HK-2 (cell line): ENCODE measurements around the gene MED12.

ENCODE experiments used
- DNase-seq: peaks from one replicate; pipeline ENCODE4 v3.0.0-alpha.2; 2018; ENCODE audit not compliant: unreplicated experiment

Gene MED12

DNA sequence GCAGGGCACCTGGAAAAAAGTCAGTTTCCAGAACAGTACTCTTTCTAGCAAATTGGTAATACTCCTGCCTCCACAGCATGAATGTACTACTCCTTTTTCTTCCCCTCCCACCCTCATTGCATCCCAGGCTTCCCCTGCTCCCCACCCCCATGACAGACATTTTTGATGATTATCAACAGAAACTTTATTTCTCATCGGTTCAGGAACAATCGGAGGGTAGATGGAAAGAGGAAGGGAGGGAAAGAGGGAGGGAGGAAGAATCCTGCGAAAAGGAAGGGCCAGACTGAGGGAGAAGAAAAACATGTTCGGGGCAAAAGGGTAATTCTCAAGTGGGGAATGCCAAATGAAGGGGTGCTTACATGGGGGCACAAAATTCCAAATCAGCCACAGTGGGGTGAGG is 11.2 kb upstream of the MED12 start:
- no peak for DNase-seq

- no peak for DNase-seq
Observed at GRCh38 chrX:71107762-71108360, 10.5 kb upstream of the MED12 start.

GRCh38 chrX:71109051-71109450 is 9.3 kb upstream of the MED12 start:
- no peak for DNase-seq

- DNase-seq = no peak
Observed at GRCh38 chrX:71111141-71111843, 7.1 kb upstream of the MED12 start, which contains the start of gene IL2RG. Gene IL2RG, minus strand, starts transcription at chrX:71111577. Its CDS starts 38 bp downstream, at chrX:71111539.

GRCh38 chrX:71111921-71112431 is 6.4 kb upstream of the MED12 start:
- no peak for DNase-seq

DNA sequence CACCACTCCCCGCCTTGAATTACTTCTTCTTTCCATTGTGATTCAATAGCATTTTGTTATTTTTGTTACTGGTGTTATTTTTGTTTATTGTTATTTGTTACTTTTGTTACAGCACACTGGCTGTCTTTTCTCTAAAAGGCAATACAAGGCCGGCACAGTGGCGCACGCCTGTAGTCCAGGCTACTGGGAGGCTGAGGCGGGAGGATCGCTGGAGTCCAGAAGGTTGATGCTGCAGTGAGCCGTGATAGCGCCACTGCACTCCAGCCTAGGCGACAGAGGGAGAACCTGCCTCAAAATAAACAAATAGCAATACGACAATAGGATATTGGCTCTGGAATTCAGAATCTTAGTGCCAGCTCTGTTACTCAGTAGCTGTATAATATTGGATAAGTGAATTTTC is 1.0 kb upstream of the MED12 start:
- DNase-seq = no peak

DNA sequence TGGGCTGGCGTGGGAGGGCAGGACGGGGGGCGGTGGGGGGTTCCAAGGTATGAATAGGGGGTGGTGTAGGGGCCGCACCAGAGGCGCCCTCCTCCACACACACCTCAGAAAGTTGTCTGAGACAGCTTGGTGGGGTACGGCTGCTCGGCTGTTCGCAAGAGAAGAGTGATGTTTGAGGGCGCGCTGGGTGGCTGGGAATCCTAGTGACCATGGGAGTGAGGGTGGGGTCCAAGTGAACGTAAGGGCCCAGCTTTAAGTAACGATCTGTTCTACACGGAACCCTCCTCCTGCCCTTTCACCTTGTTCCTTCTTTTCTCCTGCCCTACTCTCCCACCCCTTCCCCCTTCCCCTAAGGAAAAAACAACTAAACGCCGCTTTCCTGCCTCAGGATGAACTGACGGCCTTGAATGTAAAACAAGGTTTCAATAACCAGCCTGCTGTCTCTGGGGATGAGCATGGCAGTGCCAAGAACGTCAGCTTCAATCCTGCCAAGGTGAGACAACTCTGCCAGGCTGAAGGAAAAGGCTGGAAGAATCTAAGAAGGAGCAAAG is 664 bp downstream of the MED12 start:
- DNase-seq = no peak

GRCh38 chrX:71128166-71128833 is 9.9 kb downstream of the MED12 start:
- DNase-seq = peak; percentile 49

- no peak for DNase-seq
Observed at GRCh38 chrX:71128915-71129765, 10.7 kb downstream of the MED12 start.

DNA sequence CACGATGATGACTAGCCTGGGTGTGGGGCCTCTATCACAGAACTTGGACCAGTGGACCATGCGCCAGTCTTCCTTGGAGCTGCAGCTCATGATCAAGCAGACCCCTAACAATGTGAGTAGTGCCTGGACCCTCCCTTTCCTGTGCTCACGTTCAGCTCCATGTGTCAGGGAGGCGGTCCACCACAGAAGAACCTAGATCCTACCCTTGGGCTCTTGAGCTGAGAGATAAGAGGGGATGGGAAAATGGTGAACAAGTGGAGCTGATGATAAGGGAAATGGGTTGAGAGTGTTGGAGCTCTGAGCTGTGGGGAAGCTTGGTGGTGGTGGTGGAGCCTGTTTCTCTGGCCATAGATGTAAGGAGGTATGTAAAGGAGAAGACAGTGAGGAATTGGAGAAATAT is 13.1 kb downstream of the MED12 start:
- DNase-seq = no peak

DNA sequence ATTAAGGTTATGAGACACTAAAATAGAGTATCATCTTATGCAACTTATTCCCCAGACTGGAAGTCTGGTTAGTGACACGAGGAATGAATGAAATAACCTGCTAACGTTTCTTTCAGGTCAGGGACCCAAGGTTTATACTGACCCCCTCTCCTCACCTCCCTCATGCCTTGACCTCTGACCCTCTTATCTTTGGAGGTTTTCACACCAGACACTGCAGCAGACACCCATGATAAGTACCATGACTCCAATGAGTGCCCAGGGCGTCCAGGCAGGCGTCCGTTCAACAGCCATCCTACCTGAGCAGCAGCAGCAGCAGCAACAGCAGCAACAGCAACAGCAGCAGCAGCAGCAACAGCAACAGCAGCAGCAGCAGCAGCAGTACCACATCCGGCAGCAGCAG is 22.0 kb downstream of the MED12 start:
- DNase-seq = no peak

GRCh38 chrX:71143508-71143907 is 25.1 kb downstream of the MED12 start:
- DNase-seq = no peak

GRCh38 chrX:71144651-71145050 is 26.3 kb downstream of the MED12 start, which contains the start of gene NLGN3:
Gene NLGN3, plus strand, starts transcription at chrX:71144841. Its CDS starts 2,909 bp downstream, at chrX:71147750.
- no peak for DNase-seq

DNA sequence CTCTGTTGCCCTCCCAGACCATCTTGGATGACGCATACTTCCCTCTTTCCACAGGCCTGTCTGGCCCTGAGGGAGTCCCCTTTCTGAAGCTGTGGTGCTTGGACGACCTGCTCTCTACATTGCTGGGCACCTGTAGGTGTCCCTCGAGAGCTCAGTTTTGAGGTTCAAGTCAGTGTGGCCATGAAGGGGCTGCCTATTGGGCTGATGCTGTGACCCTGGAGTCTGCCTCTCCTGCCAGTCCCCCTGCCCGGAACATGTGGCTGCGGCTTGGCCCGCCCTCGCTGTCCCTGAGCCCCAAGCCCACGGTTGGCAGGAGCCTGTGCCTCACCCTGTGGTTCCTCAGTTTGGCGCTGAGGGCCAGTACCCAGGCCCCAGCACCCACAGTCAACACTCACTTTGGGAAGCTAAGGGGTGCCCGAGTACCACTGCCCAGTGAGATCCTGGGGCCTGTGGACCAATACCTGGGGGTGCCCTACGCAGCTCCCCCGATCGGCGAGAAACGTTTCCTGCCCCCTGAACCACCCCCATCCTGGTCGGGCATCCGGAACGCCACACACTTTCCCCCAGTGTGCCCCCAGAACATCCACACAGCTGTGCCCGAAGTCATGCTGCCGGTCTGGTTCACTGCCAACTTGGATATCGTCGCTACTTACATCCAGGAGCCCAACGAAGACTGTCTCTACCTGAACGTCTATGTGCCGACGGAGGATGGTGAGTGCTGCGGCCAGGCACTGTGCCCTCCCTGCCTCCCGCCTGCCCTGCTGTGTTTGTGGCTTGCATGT is 29.3 kb downstream of the MED12 start:
- DNase-seq = no peak

- no peak for DNase-seq
Observed at GRCh38 chrX:71148278-71148663, 29.9 kb downstream of the MED12 start.

GRCh38 chrX:71151366-71151765 is 33.0 kb downstream of the MED12 start:
- DNase-seq = no peak

- DNase-seq = no peak
Observed at GRCh38 chrX:71154196-71154595, 35.8 kb downstream of the MED12 start.

DNA sequence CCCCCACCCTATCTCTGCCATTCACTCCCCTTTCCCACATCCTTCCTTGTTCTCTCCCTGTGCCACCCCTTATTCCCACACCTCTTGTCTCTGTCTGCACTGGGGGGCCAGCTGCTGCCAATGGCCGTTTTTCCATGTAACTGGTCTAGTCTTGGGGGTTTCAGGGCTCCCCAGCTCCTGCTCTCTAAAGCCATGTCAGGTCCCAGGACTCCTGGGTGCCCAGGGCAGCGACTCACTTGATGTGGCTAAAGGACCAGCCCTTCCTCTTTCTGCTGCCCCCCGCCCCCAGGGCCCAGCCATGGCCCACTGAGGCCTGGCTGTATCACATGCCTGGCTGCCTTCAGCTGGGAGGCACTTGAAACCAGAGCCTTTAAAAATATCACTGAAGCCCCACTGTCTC is 36.2 kb downstream of the MED12 start:
- no peak for DNase-seq

DNA sequence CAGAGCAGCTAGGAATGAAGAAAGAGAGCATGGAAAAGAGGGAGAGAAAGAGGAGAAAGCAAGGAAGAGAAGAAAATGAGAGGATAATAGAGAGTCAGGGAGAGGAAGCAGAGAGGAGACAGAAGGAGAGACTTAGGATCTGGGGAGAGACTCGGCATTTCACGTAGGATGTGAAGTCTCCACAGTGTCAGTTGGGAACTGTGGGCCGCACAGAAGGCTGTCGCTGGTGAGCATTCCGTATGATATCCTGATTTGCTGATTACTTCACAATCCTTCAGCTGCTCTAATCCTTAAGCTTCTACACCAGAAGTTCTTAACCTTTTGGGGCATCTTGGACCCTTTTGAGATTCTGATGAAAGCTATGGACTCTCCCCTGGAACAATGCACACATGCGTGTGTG is 40.2 kb downstream of the MED12 start:
- DNase-seq = no peak

DNA sequence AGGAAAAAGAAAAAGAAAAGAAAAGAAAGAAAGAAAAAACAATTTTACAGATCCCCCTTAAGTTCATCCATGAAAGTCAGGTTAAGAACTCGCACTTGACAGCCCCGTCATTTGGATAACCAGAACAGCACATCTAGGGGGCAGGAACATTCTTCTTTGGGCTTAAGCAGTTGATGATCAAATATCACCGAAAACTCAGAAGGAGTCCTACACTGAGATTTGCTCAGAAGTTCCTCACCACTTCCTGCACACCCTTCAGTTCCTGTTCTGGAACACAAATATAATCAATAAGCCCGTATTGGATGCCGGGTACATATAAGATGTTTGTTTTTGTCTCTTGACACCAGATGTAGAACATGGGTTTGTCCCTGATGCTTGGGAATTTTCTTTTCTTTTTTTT is 40.9 kb downstream of the MED12 start:
- no peak for DNase-seq

- DNase-seq = no peak
Observed at GRCh38 chrX:71160475-71160874, 42.1 kb downstream of the MED12 start.
